Bronchial epithelial cell (primary cell): ENCODE data around the gene NDUFB10. TPM values are rescaled to one million over a fixed set of nuclear protein-coding genes. Genes with fewer than 3 reads are reported as not detected.
"Not testable (repeated sequence)": the region's sequence is repeated elsewhere in the genome, so short reads cannot be mapped to it uniquely, and the experiment has no call there.

Experiments
- DNase-seq: peaks from one replicate; pipeline ENCODE4 v3.0.0-alpha.2; 2010; ENCODE audit warnings: low read depth
- FAIRE-seq: peaks from 2 replicates; lab custom pipeline; 2011; peaks lifted over from hg19 to GRCh38; lab: Jason Lieb, UNC
- H3K27me3 ChIP-seq: 2 replicates; pipeline ENCODE4 v1.5.1; 2011; ENCODE audit warnings: low read length; ENCODE audit not compliant: control insufficient read depth, insufficient read depth
- H3K36me3 ChIP-seq: 2 replicates; pipeline ENCODE4 v1.5.1; 2011; ENCODE audit warnings: low read length; ENCODE audit not compliant: control insufficient read depth, insufficient read depth
- H3K4me3 ChIP-seq: 2 replicates; pipeline ENCODE4 v1.5.1; 2011; ENCODE audit warnings: mild to moderate bottlenecking, low read depth, low read length, control low read depth
- CTCF ChIP-seq: IDR thresholded peaks from 2 replicates; pipeline ENCODE4 v1.5.1; 2011; ENCODE audit warnings: mild to moderate bottlenecking, moderate library complexity, low read length, control low read depth, inconsistent platforms; ENCODE audit not compliant: insufficient read depth, severe bottlenecking
- total RNA-seq: library from RNA; depleted of rRNA; stranded (reverse); fragments of >200 nt; gene quantifications from 2 replicates; pipeline ENCODE4 v1.2.1, GENCODE V29; 2014

NDUFB10 gene
- total RNA-seq, 1 donor from 2014 or later: 115 TPM

DNA sequence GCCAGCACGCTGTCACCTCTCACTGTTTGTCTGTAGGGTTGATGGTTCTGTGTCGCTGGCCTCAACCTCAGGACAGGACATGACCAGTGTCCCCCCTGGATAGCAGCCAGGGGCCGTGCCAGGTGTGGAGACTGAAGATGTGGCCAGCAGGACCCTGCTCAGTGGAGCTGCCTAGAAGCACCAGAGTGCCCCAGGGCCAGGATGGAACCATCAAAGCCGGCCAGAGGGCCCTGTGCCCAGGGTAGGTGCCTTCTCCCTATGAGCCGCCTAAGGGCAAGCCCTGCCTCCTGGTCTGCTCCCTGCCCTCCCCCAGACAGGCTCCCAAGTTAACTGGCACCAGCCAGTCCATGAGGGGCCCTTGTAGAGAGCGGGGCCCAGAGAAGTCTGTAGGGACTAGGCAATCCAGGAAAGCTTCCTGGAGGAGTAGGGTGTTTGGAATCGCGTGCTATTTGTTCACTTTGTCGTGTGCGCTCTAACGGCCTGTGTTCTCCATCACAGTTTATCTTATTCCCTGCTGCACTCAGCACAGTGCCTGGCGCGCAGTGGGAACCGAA, 546 bp upstream of the NDUFB10 start:
- Histone ChIP-seq H3K36me3 (peaks cover 12% of the 10 kb centered on the region), H3K27me3 (no peaks in the 10 kb centered on the region), H3K4me3 (peak overlapping the region; percentile 89)
- DNase-seq: no peak
- TF ChIP-seq CTCF: no peak
- FAIRE-seq: no peak

GRCh38 chr16:1960665-1961630, 1.6 kb downstream of the NDUFB10 start:
- TF ChIP-seq CTCF: no peak
- H3K27me3 ChIP-seq: no peaks in the 10 kb centered on the region
- peaks cover 15% of the 10 kb centered on the region for H3K36me3 ChIP-seq
- no peak for DNase-seq
- H3K4me3 ChIP-seq: no peak overlapping the region
- FAIRE-seq: no peak

- Histone ChIP-seq H3K36me3 (peaks cover 15% of the 10 kb centered on the region), H3K27me3 (no peaks in the 10 kb centered on the region), H3K4me3 (no peak overlapping the region)
- FAIRE-seq: no peak
- DNase-seq: no peak
- TF ChIP-seq CTCF: no peak
These were observed 2.3 kb downstream of the NDUFB10 start for GRCh38 chr16:1961651-1962067.

DNA sequence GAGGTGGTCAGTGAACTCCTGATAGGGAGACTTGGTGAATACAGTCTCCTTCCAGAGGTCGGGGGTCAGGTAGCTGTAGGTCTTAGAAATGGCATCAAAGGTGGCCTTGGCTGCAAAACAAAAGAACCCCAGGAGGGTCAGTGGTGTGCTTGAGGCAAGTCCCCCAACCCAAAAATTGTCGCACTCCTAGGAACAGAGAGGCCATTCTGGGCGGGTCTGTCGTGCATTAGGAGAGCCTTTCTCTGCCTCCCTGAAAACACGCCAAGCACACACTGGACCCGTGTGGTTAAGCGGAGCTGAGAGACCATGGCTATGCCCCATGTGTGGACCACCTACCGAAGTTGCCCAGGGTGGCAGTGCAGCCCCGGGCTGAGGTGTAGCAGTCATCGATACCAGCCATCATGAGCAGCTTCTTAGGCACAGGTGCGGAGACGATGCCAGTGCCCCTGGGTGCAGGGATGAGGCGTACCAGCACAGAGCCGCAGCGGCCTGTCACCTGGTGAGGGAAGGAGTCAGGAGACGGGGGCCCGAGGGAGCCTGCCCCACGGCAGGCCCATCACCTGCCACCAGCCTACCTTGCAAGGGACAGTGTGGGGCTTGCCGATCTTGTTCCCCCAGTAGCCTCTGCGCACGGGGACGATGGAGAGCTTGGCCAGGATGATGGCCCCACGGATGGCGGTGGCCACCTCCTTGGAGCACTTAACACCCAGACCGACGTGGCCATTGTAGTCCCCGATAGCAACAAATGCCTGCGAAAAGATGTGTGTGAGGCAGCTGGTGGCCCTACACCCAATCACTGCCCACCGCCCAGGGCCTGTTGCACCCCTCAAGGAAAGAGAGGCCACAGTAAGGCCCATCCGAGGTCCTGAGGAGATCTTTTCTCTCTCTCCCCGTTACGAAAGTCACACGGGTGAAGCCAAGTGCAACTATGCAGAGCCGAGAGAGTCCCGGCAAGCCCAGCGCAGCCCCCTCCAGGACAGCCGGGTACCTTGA, 3.1 kb downstream of the NDUFB10 start:
- H3K36me3 ChIP-seq: peaks cover 15% of the 10 kb centered on the region
- not testable (repeated sequence) for H3K27me3 ChIP-seq, DNase-seq, FAIRE-seq, H3K4me3 ChIP-seq

DNA sequence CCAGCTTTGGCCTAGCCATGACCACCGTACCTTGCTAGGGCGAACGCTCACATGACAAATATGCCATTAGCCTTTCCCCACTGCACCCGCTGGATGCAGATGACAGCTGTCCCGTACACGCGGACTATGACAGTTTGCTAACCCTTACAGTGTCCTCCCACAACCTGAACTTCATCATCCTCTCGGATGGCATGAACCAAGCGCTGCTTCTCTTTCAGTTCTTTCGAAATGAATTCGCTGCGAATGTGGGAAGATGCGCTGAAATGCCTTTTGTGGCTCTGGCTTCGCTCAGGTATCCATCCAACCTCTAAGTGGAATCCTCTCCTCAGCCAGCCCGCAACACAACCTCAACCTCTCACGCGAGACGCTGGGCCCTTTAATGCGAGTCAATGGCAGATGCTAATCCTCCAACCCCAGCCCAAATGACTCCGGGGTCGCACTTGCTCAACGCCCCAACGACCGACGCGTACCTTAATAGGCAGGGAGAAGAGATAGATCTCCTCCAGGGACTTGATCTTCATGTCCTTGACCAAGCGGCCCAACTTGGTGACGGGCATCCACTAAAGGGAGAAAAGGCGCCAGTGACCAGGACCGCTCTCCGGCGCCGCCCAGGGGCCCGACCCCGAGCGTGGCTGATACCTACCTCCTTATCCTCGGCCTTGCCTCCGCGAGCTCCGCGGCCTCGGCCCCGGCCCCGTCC, 4.6 kb downstream of the NDUFB10 start:
- peak; percentile 60 for FAIRE-seq
- Histone ChIP-seq H3K4me3 (peak overlapping the region; percentile 91), H3K36me3 (peaks cover 15% of the 10 kb centered on the region), H3K27me3 (no peaks in the 10 kb centered on the region)
- TF ChIP-seq CTCF: peak; percentile 3
- no peak for DNase-seq
